GM18508 (cell line): Measurements from ENCODE around the gene LMNTD1.
"Not testable (repeated sequence)": the region's sequence is repeated elsewhere in the genome, so short reads cannot be mapped to it uniquely, and the experiment has no call there.

ENCODE experiments used
- ATAC-seq: cut with Tn5 transposase; IDR thresholded peaks from one replicate; pipeline ENCODE4 v1.9.1; 2021; ENCODE audit warnings: moderate number of reproducible peaks; ENCODE audit not compliant: insufficient read depth, unreplicated experiment

Gene LMNTD1

GRCh38 chr12:25434515-25434914, 118.6 kb downstream of the LMNTD1 start:
- no peak for ATAC-seq

DNA sequence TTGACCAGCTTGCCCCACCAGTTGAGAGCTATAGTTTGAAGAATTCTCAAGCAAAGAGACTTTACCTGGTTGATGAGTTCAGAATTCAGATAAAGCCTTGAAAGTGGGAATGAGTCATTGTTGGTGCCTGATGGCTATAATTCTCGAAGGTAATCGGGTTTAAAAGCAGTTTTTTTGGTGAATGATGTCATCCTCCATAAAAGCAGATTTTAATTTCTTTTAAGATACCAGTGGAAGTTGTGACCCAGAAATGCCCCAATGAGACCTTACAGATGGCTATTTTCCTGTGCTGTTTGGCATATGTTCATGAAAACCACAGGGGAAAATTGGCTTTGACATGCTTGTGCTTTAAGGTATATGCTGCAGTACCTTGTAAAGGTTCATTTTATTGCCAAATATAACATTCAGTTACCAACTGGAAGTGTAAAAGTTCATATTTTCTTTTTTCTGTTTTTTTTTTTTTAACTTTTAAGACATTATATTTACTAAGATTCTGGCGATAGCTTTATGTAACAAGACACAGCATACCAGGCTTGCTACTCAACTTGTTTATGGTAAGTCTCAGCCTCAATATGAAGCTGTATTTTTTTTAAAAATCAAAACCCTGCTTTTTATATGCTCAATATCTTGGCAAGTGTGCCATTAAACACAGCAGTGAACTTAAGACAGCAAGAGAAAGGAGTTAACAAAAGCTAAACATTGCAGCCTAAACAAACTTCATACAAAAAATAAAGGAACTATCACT, 119.3 kb downstream of the LMNTD1 start:
- no peak for ATAC-seq

DNA sequence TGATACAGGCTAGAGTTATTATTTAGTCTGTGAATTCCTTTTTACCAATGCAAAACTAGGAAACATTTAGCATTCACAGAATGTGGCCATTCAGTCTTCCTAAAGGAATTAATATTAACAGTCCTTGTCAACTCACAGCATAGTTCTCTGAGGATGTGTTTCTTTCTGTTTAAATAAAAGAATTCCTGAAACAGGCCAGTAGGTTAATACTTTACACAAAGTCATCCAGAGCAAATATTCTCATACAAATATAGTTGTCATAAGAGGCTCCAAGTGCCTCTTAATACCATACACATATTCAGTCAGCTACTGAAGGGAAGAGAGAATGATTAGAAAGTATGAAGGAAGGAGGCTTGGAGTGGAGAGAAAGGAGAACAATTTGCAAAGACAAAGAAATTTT, 120.1 kb downstream of the LMNTD1 start:
- ATAC-seq: no peak

DNA sequence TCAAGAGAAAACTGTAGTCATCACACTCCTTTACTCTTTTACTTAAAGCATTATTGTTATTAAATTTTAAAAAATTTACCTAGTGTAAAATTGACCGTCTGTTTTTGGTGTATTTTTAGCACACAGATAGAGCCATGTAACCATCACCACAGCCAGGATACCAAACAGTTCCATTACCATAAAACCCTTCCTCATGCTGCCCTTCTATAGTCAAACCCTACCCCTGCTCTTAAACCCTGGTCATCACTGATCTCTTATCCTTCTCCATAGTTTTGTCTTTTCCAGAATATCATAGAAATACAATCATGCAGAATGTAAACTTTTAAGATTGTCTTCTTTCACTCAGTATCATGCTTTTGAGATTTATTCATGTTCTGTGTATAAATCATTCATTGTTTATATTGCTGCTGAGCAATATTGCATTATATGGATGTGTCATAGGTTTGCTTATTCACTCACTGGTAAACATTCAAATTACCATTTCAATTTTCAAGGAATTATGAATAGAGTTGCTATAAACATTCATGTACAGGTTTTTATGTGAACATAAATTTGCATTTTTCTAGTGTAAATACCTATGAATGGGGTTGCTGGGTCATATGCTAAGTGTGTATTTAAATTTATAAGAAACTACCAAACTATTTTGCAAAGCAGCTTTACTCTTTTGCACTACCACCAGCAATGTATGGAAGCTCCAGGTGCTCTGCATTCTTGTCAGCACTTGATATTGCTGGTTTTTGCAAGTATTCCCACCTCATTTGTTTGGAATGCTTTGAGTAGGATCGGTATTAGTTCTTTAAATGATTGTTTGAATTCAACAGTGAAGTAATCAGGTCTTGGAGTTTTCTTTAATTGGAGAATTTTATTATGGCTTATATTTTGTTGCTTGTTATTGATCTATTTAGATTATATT, 125.5 kb downstream of the LMNTD1 start:
- no peak for ATAC-seq

DNA sequence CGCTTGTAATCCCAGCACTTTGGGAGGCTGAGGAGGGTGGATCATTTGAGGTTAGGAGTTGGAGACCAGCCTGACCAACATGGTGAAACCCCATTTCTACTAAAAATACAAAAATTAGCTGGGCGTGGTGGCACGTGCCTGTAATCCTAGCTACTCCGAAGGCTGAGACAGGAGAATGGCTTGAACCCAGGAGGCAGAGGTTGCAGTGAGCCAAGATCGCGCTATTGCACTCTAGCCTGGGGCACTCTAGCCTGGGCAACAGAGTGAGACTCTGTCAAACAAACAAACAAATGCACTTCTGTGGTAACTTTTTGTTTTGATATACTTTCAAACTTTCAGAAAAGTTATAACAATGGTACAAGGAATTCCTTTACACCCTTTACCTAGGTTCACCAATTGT, 126.3 kb downstream of the LMNTD1 start:
- ATAC-seq: not testable (repeated sequence)
